Measurements from ENCODE around the gene ACP5.

GRCh38 chr19:11530432-11530831 lies 47.0 kb downstream of the ACP5 start:
- no peak for TF ChIP-seq EZH2 (IDR thresholded peaks at IDR 0.05)
- TF ChIP-seq POLR2AphosphoS5 (IDR thresholded peaks at IDR 0.05; ENCODE audit: borderline replicate concordance, low read depth, low read length) = no peak
- TF ChIP-seq FOXP2 (optimal IDR thresholded peaks at IDR 0.05; ENCODE audit: control extremely low read depth, extremely low read length, insufficient read depth) = no peak
